Stimulated activated CD8-positive, alpha-beta memory T cell treated with anti-CD3 and anti-CD28 coated beads, Interleukin-12 subunit alpha, Interleukin-12 subunit beta, amount 100 ng/mL, for 4 hours (primary cell): ENCODE results near the gene SRCIN1.
"Not testable (repeated sequence)": the region's sequence is repeated elsewhere in the genome, so short reads cannot be mapped to it uniquely, and the experiment has no call there.

Experiments used
- DNase-seq: peaks from one replicate; pipeline ENCODE4 v3.0.0-alpha.2; 2020; ENCODE audit warnings: low read depth

The SRCIN1 gene, protein sequence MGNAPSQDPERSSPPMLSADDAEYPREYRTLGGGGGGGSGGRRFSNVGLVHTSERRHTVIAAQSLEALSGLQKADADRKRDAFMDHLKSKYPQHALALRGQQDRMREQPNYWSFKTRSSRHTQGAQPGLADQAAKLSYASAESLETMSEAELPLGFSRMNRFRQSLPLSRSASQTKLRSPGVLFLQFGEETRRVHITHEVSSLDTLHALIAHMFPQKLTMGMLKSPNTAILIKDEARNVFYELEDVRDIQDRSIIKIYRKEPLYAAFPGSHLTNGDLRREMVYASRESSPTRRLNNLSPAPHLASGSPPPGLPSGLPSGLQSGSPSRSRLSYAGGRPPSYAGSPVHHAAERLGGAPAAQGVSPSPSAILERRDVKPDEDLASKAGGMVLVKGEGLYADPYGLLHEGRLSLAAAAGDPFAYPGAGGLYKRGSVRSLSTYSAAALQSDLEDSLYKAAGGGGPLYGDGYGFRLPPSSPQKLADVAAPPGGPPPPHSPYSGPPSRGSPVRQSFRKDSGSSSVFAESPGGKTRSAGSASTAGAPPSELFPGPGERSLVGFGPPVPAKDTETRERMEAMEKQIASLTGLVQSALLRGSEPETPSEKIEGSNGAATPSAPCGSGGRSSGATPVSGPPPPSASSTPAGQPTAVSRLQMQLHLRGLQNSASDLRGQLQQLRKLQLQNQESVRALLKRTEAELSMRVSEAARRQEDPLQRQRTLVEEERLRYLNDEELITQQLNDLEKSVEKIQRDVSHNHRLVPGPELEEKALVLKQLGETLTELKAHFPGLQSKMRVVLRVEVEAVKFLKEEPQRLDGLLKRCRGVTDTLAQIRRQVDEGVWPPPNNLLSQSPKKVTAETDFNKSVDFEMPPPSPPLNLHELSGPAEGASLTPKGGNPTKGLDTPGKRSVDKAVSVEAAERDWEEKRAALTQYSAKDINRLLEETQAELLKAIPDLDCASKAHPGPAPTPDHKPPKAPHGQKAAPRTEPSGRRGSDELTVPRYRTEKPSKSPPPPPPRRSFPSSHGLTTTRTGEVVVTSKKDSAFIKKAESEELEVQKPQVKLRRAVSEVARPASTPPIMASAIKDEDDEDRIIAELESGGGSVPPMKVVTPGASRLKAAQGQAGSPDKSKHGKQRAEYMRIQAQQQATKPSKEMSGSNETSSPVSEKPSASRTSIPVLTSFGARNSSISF

DNA sequence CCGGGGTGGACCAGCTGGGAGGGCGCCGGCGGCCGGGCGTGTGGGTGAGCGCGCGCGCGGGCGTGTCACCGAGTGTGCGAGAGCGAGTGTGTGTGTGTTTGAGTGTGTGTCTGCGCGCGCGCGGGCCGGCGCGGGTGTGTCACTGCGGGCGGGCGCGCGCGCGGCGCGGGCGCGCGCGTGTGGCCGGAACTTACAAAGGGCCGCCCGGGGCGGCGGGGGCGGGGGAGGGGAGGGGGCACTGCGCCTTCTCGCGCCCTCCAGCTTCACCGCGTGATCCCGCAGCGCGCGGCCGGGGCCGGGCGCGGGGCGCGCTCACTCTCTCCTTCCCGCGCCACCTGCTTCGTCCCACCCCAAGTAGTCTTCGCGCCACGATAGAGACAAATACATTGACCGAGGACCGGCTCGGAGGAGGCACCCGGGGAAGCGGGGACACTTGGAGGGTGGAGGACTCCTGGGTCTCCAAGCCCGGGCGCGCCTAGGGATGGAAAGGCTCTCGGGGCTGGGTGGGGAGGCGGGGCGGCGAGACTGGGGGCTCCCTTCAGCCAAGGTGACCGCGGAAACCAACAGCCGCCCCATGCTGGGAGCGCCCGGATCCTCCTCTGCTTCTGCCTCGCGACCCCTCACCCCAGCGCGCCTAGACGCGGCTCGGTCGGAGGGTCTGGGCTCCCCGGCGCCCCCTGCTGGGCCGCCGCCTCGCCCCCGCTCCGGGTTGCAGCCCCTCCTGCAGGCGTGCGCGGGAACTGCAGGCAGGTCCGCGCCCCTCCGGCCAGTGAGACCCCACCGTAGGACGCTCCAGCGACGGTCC is at the start of gene SRCIN1:
Gene SRCIN1 (minus strand): TSS at position 112 of the 805 bp plus-strand sequence. CDS start 247 bp downstream, outside the sequence.
- DNase-seq, result peak; percentile 32

DNA sequence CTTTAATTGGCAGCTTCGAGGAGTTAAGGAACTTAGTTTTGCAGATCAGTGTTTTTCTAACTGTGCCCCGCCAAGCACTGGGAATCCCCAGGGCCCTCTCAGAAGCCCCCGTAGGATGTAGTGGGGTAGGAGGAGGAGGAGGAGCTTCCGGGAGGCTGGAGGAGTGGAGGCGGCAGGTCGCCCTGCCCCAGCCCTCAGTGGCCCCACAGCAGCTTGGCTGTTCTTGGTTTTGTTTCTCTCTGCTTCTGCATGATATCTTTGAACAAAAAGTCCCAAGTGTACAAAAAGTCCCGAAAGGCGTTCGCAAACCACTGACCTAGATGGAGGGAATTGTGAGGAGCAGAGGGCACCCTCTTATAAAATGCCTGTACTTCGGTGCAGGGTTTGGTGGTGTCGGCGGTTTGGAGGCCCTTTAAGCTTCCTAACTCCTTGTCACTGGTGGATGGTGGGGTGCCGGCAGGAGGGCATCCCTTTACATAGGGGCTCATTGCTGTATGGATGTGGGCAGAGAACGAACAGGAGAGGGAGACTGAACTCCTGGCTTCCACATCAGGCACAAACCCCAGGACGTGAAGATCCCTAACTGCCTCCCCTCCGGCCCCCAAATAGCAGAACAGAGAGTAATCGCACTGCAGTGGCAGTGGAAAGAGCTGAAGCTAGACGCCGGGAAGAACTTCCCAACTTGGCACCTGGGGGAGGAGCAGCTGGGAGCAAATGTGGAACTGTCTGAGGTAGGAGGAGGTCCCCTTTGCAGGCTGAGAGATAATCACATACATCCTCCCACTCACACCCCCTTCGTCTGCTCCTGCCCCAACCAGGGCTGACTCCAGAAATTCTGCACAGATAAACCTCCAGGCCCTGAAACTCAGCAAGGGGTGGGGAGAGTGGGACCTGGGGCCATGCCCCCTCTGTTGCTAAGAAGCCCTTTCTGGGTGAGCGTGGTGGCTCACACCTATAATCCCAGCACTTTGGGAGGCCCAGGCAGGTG is 49.0 kb upstream of the SRCIN1 start:
- no peak for DNase-seq

DNA sequence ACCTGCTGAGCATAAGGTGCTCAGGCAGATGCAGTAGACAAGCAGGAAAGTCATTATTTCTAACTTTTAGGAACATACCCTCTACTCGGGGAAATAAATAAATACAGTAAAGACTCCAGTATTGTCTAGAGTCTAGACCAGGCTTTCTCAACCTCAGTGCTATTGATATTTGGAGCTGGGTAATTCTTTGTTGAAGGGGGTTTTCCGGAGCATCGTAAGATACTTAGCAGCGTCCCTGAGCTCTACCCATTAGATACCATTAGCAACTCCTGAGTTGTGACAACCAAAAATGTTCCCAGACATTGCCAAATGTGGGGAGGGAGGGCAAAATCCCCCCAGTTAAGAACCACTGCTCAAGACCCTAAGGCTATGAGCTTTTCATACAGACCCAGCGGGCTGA is 47.9 kb upstream of the SRCIN1 start:
- DNase-seq, result no peak

DNA sequence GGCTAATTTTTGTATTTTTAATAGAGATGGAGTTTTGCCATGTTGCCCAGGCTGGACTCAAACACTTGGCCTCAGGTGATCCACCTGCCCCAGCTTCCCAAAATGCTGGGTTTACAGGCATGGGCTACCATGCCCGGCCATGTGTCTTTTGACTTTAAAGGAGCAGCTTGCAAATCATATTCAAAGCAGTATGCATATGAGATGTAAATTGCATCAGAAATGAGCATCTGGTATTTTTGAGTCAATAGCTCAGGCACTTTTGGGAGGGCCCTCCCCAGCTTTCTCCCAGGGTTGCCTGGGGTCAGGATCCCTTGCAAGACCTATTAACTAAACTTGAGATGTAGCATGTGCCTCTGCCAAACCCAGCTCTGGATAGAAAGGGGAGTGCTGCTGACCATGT is 47.5 kb upstream of the SRCIN1 start:
- DNase-seq, result no peak

DNA sequence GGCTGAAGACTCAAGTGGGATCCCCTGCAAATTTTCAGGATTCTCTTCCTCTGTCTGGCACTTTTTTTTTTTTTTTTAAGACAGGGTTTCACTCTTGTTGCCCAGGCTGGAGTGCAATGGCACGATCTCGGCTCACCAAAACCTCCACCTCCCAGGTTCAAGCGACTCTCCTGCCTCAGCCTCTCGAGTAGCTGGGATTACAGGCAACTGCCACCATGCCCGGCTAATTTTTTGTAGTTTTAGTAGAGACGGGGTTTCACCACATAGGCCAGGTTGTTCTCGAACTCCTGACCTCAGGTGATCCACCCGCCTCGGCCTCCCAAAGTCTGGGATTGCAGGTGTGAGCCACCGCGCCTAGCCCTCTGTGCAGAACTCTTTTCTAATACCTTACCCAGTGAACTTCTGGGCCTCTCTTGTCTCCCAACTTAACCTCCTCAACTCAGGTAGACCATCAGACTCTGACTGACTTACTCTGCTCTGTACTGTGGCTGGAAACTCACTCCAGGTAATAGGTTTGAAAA is 45.0 kb upstream of the SRCIN1 start:
- not testable (repeated sequence) for DNase-seq

DNA sequence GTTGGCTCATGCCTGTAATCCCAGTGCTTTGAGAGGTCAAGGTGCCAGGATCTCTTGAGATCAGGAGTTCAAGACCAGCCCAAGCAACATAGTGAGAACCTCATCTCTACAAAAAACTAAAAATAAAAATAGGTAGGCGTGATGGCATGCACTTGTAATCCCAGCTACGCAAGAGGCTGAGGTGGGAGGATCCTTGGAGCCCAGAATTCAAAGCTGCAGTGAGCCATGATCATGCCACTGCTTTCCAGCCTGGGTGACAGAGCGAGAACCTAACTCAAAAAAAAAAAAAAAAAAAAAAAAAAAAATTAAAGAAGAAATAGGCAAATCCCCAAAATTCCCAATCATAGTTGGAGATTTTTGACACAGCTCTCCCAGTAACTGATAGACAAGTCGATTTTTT is 32.2 kb upstream of the SRCIN1 start:
- no peak for DNase-seq

DNA sequence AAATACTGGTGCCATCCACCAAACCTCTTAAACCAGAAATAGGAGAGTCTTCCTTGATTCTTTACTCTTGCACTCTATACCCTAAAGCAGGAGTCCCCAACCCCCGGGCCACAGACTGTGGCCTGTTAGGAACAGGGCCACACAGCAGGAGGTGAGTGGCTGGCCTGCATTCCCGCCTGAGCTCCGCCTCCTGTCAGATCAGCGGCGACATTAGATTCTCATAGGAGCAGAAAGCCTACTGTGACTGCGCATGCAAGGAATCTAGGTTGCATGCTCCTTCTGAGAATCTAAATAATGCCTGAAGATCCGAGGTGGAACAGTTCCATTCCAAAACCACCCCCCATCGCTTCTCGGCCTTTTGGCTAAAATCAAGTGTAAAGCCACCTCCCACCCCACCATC is 30.3 kb upstream of the SRCIN1 start:
- no peak for DNase-seq

DNA sequence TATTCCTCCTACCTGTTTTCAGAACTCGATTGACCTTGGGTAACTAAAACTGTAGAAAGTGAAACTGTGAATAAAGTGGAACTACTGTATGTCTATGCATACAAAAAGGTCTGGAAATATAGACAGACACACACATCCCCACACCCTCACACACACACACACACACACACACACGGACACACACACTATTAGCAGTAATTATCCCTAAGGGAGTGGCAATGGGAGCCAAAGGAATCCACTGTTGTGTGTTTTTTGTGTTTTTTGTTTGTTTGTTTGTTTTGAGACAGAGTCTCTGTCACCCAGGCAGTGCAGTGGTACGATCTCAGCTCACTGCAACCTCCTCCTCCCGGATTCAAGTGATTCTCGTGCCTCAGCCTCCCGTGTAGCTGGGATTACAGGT is 26.6 kb upstream of the SRCIN1 start:
- DNase-seq, result no peak

DNA sequence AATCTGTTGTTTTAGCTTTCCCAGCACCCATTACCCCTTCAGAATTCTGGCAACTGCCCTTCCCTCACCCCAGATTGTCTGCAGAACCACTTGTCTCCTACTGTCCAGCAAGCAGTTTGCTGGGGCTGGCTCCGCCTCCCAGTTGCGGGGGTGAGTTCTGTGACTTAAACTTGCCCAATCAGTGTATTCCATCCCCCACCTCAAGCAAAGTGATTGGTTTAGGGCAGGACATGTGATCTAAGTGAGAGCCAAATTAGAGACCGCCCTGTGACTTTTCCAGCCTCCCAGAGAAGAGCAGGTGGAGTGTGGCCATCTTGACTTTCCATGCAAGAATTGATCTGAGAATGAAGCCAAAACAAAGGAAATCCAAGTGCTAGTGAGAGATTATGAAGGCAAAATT is 22.7 kb upstream of the SRCIN1 start:
- DNase-seq, result no peak

DNA sequence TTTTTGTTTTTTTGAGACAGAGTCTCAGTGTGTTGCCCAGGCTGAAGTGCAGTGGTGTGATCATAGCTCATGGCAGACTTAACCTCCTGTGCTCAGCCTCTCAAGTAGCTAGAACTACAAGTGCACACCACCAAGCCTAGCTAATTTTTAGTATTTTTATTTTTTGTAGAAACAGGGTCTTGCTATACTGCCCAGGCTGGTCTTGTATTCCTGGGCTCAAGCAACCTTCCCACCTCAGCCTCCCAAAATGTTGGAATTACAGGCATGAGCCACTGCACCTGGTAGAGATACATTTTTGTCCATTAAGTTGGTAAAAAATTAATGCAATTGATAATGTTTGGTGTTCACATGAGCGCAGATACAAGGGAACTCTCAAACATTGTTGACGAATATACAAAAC is 22.2 kb upstream of the SRCIN1 start:
- DNase-seq, result no peak

DNA sequence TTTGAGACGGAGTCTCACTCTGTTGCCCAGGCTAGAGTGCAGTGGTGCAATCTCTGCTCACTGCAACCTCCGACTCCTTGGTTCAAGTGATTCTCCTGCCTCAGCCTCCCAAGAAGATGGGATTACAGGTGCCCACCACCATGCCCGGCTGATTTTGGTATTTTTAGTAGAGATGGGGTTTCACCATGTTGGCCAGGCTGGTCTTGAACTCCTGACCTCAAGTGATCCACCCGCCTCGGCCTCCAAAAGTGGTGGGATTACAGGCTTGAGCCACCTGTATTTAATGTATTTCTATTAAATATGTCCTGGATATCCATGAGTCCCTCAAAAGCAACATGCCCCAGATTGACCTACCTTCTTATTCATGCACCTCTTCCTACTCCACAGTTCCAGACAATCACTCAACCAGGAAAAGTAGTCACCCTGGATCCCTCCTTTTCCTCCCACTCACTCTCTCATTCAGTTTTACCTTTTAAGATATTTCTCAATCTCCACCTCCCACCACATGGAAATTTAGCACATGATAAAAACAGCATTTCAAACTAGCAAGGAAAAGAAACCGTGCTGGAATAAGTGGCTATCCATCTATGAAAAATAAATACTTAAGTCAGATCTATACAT is 21.0 kb upstream of the SRCIN1 start:
- DNase-seq, result not testable (repeated sequence)

DNA sequence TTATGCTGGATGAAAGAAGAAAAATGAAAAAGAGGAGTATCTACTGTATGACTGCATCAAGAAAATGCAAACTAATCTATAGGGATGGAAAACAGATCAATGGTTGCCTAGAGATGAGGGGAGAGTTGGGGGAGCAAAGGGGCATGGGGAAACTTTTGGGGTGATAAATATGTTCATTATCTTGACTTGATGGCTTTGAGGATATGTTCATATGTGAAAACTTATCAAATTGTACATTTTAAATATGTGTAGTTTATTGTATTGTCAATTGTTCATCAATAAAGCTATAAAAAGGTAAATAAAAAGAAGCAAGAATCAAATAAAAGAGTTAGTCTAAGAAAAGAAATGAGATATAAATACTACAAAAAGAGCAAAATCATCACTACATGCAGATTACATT is 19.7 kb upstream of the SRCIN1 start:
- DNase-seq, result no peak

DNA sequence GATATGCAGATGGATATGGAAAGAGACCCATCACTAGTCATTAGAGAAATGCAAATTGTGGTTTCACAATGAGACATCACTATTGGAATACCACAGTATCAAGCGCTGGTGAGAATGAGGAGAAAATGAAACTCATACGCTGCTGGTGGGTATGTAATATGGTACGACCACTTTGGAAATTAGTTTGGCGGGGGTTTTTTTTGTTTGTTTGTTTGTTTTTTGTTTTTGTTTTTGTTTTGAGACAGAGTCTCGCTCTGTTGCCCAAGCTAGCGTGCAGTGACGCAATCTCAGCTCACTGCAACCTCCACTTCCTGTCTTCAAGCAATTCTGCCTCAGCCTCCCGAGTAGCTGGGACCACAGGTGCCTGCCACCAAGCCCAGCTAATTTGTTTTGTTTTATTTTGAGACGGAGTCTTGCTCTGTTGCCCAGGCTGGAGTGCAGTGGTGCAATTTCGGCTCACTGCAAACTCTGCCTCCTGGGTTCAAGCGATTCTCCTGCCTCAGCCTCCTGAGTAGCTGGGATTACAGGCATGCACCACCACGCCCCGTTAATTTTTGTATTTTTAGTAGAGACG is 19.1 kb upstream of the SRCIN1 start:
- not testable (repeated sequence) for DNase-seq

DNA sequence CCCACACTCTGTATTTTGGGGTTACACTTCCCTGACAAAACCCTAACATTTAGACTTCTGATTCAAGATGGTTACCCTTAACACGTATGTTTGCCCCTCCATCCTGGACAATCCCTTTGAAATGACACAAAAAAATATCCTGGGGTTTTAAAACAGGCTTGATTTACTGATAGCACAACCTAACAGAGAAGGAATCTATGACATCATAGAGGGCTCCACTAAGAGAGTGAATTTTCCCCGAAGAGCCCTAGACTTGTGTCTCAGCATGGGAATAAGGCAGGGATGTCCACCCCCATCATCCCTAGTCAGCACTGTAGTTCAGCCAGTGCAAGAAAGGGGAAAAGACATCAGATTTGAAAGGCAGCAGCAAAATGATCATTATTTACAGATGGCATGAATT is 15.8 kb upstream of the SRCIN1 start:
- no peak for DNase-seq

DNA sequence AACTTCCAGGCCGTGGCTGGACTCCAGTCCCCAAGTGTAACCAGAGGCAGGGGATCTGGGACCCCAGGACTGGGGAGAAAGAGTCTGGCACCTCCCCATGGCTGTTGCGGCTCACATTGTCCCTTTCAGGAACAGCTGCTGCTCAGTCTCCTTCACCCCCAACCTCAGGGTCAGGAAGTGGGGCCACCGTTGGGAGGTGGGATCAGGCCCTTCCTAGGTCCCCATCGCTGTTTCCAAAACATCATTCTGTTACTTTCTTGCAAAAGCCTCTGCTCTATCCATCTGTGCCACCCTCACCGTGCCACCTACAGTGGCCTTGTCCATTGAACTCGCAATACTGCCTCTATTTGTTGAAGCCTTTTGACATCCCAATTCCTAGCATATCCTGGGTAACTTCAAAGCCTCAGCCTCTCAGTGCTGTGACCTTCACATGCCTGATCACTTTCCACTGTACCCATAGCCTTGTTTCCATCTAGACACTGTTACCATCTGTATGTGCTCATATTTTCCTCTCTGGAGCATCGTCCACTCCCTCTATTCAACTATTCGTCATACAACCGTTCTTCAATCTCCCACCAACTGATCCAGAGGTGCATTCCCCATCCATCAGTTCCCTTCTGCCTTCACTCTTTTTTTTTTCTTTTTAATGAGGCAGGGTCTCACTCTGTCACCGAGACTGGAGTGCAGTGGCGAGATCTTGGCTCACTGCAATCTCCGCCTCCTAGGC is 15.0 kb upstream of the SRCIN1 start:
- DNase-seq, result no peak

DNA sequence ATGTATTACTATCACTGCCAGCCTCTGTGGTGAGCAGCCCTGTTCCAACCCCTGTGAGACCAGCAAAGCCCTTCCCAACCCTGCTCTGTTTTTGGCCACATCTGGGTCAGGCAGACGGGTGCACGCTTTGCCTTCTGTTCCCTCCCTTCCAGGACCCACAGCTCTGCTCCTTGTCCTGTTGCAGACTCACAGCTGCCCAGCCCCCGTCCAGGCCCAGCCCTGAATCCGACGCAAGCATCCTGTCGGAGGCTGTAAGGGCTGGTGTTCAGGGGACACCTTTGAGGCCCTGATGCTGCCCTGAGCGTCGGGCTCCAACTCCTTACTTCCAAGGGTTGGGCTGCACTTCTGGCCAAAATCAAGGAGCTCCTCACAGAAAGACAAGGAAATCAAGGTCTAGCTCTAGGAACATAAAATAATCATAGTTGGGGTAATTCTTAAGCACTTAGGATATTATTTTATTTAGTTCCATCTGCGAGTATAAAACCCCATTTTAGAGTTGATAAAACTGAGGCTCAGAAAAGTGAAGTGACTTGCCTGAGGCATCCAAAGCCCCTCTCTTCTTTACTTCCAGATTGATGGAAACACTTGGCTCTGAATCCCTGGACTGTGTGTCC is 14.3 kb upstream of the SRCIN1 start:
- no peak for DNase-seq

DNA sequence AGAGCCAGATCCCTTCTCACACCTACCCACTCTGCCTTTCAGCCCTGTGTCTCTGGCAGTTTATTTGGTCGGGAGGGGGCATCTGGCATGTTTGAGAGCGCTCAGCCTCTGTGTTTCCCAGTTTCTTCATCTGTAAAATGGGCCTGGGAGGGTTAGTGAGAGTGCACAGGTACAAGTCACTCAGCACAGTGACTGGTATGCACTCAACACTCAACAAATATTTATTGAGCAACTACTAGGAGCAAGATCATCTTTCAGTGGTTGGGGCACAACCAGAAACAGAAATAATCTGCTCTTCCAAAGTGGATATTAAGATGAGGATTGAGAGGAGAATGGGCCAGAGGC is 13.7 kb upstream of the SRCIN1 start:
- DNase-seq, result no peak
